Karpas-422 (cell line): ENCODE data around the gene ZNF516. TPM values are rescaled to one million over a fixed set of nuclear protein-coding genes. Genes with fewer than 3 reads are reported as not detected.

ENCODE experiments used
- DNase-seq: peaks from one replicate; pipeline ENCODE4 v3.0.0-alpha.2; 2015
- H2AFZ ChIP-seq: fragments of 200-600 bp; sonication (generic); 2 replicates; pipeline ENCODE4 v1.6.1; 2014; ENCODE audit warnings: antibody characterized with exemption, low read length, mixed read lengths
- H3K27ac ChIP-seq: fragments of 200-600 bp; sonication (generic); 2 replicates; pipeline ENCODE4 v1.5.1; 2014; ENCODE audit warnings: mild to moderate bottlenecking, low read length, moderate library complexity
- H3K27me3 ChIP-seq: fragments of 200-600 bp; sonication (generic); 2 replicates; pipeline ENCODE4 v1.6.1; 2014; ENCODE audit warnings: low read length, mixed read lengths
- H3K36me3 ChIP-seq: fragments of 200-600 bp; sonication (generic); 2 replicates; pipeline ENCODE4 v1.6.1; 2014; ENCODE audit warnings: low read length, mixed read lengths; ENCODE audit not compliant: insufficient read depth
- H3K4me1 ChIP-seq: fragments of 200-600 bp; sonication (generic); 2 replicates; pipeline ENCODE4 v1.6.1; 2014; ENCODE audit warnings: mild to moderate bottlenecking, low read length, mixed read lengths
- H3K4me2 ChIP-seq: fragments of 200-600 bp; sonication (generic); 2 replicates; pipeline ENCODE4 v1.6.1; 2014; ENCODE audit warnings: low read length, low read depth, mild to moderate bottlenecking; ENCODE audit not compliant: poor library complexity, severe bottlenecking
- H3K4me3 ChIP-seq: fragments of 200-600 bp; sonication (generic); 2 replicates; pipeline ENCODE4 v1.5.1; 2014; ENCODE audit warnings: mild to moderate bottlenecking, antibody characterized with exemption, low read length, mixed read lengths
- H3K79me2 ChIP-seq: fragments of 200-600 bp; sonication (generic); 2 replicates; pipeline ENCODE4 v1.6.1; 2014; ENCODE audit warnings: mild to moderate bottlenecking, low read length, mixed read lengths
- H3K9ac ChIP-seq: fragments of 200-600 bp; sonication (generic); 2 replicates; pipeline ENCODE4 v1.6.0; 2014; ENCODE audit warnings: low read length
- H3K9me2 ChIP-seq: fragments of 200-600 bp; sonication (generic), shearing (Covaris generic); replicated peaks from 2 replicates; pipeline ENCODE4 v1.6.0; 2014; ENCODE audit warnings: mild to moderate bottlenecking, low read length, moderate library complexity; ENCODE audit not compliant: insufficient read depth
- H3K9me3 ChIP-seq: fragments of 300-700, 200-600 bp; sonication (generic); 2 replicates; pipeline ENCODE4 v1.6.1; 2014; ENCODE audit warnings: low read length, mixed read lengths
- H4K20me1 ChIP-seq: fragments of 200-600 bp; sonication (generic); 2 replicates; pipeline ENCODE4 v1.6.1; 2014; ENCODE audit warnings: mild to moderate bottlenecking, antibody characterized with exemption, low read length, low read depth; ENCODE audit not compliant: insufficient read depth
- total RNA-seq: library from RNA; depleted of rRNA; stranded (reverse); fragments of >200 nt; shearing (Covaris generic); gene quantifications from 2 replicates; pipeline ENCODE4 v1.2.3, GENCODE V29; 2014; ENCODE audit warnings: low replicate concordance

Gene ZNF516
- total RNA-seq, 1 experiment from 2014 or later: 41.0 TPM

DNA sequence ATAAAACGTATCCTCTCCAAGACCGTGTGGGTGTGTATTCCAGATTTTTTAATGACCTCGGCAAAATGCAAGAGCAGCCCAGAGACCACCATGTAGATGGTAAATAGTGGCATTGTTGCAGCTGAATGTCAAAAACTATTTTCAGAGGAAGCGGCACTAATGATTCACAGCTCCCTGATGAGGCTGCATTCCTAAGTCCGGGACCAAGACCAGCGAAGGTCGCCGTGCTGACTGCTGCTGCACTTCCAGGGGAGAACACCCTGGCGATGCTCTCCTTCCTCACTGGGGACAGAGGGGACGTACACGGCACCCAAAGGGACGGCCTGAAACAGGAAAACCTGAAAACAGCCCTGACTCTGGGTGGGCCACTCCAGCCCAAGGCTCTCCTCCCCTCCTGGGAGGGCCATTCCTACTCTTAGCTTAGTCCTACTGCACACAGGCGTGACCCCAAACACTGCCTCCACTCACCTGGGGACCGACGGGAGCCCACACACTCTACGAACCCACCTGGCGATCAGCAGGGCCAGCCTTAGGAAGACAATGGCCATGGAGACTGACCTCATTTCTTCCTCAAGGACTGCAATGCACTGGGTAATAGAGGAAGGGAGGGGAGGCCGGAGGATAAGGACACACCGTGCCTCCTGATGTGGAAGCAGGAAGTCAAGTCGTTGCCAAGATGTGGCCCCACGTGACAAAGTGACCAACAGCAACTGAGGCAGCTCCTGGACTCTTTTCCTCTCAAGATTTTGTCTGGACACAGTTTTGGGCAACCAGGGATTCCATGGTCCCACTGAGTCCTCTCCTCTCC lies 82.8 kb downstream of the ZNF516 start:
- Histone ChIP-seq H3K4me3 (peak overlapping the region; percentile 39), H3K36me3 (0 out of 2 replicates have a peak, but pooled peaks cover 3% of the 10 kb centered on the region), H4K20me1 (peaks cover 47% of the 10 kb centered on the region), H3K9me3 (no peaks in the 10 kb centered on the region), H3K9ac (peak overlapping the region; percentile 34; the same call in 1 of the 2 replicates), H3K4me2 (peak overlapping the region; percentile 75), H3K27ac (peak overlapping the region; percentile 75), H2AFZ (no peak overlapping the region), H3K9me2 (no peaks in the 10 kb centered on the region), H3K27me3 (no peaks in the 10 kb centered on the region), H3K4me1 (peaks cover 72% of the 10 kb centered on the region), H3K79me2 (peaks cover 100% of the 10 kb centered on the region)
- no peak for DNase-seq

DNA sequence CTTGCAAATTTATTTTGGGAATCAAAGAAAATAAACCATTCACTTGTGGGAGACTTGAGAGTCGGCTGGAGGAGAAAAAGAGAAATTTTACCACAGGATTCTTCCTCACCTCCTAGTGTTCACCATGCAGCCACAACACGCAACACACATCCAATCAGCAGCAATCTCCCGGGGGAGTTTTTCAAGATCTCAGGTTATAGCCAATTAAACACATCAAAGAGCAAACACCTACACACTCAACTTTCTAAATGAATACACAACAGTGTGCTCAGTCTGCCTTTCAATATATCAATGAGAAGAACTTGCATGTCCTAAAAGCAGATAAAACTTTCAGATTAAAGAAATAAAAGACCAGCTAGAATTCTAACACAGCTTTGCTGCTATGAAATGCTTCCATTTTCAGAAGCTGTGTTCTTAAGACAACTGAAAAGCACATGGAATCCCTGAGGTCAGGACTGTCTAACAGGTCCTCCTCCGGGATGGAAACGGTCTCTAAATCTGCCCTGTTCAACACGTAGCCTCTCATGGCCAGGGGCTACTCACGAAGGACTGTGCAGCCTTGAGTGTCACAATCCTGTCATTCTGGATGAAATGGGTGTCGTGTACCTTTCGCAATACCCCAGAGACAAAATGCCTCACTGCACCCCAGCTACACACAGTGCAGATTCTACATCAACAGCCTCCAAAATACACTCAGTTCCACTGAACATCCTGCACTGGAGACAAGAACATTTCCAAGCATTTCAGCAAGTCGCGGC lies 84.2 kb downstream of the ZNF516 start:
- H3K9me3 ChIP-seq: no peaks in the 10 kb centered on the region
- H3K4me2 ChIP-seq: peak overlapping the region; percentile 75
- 0 out of 2 replicates have a peak, but pooled peaks cover 3% of the 10 kb centered on the region for H3K36me3 ChIP-seq
- peak; percentile 94 for DNase-seq
- H3K27me3 ChIP-seq: no peaks in the 10 kb centered on the region
- peaks cover 65% of the 10 kb centered on the region for H3K4me1 ChIP-seq
- peak overlapping the region; percentile 75 for H3K27ac ChIP-seq
- H2AFZ ChIP-seq: no peak overlapping the region
- H3K4me3 ChIP-seq: peak overlapping the region; percentile 39
- peak overlapping the region; percentile 34 for H3K9ac ChIP-seq
- no peaks in the 10 kb centered on the region for H3K9me2 ChIP-seq
- peaks cover 49% of the 10 kb centered on the region for H4K20me1 ChIP-seq
- H3K79me2 ChIP-seq: peaks cover 100% of the 10 kb centered on the region

DNA sequence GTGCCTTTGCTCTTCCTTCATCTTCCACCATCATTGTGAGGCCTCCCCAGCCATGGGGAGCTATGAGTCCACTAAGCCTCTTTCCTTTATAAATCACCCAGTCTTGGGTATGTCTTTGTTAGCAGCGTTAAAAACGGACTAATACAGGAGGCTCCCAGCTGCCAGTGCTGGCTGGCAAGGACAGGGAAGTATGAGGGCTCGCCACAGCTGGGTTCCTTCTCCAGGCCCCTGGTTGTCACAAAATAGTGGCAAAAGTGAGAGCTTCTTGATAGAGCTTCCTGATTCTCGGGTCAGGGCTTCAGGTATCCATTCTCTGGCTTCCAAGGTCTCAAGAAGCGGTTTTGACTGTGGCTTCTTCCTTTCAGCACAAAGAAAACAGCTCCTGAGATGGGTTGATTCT lies 85.0 kb downstream of the ZNF516 start:
- no peaks in the 10 kb centered on the region for H3K9me3 ChIP-seq
- no peak overlapping the region for H3K9ac ChIP-seq
- no peak overlapping the region for H2AFZ ChIP-seq
- H4K20me1 ChIP-seq: peaks cover 57% of the 10 kb centered on the region
- no peaks in the 10 kb centered on the region for H3K27me3 ChIP-seq
- H3K36me3 ChIP-seq: 0 out of 2 replicates have a peak, but pooled peaks cover 3% of the 10 kb centered on the region
- H3K9me2 ChIP-seq: no peaks in the 10 kb centered on the region
- H3K27ac ChIP-seq: 0 out of 2 replicates have a peak overlapping the region, but pooled peaks have one; percentile 75
- DNase-seq: no peak
- H3K4me2 ChIP-seq: no peak overlapping the region
- peaks cover 100% of the 10 kb centered on the region for H3K79me2 ChIP-seq
- no peak overlapping the region for H3K4me3 ChIP-seq
- peaks cover 58% of the 10 kb centered on the region for H3K4me1 ChIP-seq

DNA sequence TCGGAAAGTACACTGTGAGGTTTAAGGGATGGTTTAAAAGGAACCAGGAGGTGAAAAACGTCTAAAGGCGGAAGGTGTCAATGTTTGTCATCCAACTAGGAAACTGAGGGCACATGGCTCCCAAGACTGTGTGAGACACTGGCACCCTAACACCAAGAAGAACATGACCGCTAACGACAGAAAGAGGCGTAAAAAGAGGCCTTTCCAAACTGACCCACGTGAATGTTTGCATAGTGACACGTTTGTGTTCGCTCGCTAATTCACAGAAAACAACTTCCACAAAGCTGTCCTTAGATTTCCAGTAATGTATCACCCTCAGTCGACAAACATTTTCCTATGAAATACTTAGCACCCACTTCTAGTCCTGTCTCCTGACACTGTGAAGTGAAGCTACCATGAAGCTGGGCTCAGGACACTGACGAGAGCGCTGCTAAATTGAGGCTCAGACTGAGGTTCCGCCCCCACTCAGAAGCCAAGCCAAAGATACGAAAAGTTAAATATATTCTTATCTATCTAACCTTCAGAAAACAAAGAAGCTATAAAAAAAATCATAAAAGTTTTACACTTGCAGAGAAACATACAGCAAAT lies 86.5 kb downstream of the ZNF516 start:
- Histone ChIP-seq H2AFZ (no peak overlapping the region), H3K4me2 (no peak overlapping the region), H3K79me2 (peaks cover 100% of the 10 kb centered on the region), H3K36me3 (0 out of 2 replicates have a peak, but pooled peaks cover 3% of the 10 kb centered on the region), H3K4me3 (no peak overlapping the region), H3K4me1 (peaks cover 50% of the 10 kb centered on the region), H3K27me3 (no peaks in the 10 kb centered on the region), H3K9me2 (no peaks in the 10 kb centered on the region), H3K9me3 (no peaks in the 10 kb centered on the region), H4K20me1 (peaks cover 71% of the 10 kb centered on the region), H3K9ac (no peak overlapping the region), H3K27ac (peak overlapping the region; percentile 1; the same call in 1 of the 2 replicates)
- DNase-seq: no peak

DNA sequence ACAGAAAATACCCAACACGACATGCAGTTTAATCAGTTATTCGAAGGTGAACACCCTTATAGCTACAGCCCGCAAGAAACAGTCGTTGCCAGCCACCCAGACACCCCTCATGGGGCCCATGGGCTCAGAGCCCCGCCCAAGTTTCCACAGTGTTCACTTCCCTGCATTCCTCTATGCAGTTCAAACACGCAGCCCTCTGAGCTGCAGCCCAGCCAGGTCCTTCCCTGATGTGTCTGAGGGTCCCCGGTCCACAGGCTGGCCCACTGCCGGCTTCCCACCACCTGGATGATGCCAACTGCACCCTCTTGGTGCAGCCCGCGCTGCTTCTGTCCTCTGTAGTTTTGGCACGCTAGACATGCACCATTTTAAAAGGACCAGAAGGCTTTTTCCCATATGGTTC lies 87.4 kb downstream of the ZNF516 start:
- Histone ChIP-seq H4K20me1 (peaks cover 77% of the 10 kb centered on the region), H3K4me3 (no peak overlapping the region), H3K9ac (no peak overlapping the region), H3K9me2 (no peaks in the 10 kb centered on the region), H3K4me2 (no peak overlapping the region), H2AFZ (no peak overlapping the region), H3K36me3 (0 out of 2 replicates have a peak, but pooled peaks cover 3% of the 10 kb centered on the region), H3K79me2 (peaks cover 100% of the 10 kb centered on the region), H3K27ac (no peak overlapping the region), H3K4me1 (peaks cover 41% of the 10 kb centered on the region), H3K27me3 (no peaks in the 10 kb centered on the region), H3K9me3 (no peaks in the 10 kb centered on the region)
- no peak for DNase-seq

DNA sequence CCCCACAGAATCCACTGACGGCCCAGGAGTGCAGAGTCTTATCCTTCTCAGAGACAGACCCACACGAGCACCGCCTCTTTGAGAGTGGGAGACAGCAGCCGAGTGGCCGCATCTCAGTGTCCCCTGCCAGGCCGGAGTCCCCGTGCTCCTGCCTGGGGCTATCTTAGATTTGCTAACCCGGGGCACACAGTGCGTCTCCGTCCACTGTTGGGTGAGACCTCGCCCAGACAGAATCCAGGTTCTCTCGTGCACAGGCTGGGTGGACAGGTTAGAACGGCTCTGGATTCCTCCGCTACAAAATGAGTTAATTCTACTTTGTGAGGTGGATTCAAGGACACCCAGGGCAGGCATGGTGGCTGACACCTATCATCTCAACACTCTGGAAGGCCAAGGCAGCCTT lies 88.3 kb downstream of the ZNF516 start:
- Histone ChIP-seq H3K4me2 (no peak overlapping the region), H3K9ac (no peak overlapping the region), H3K27me3 (no peaks in the 10 kb centered on the region), H3K9me2 (no peaks in the 10 kb centered on the region), H3K36me3 (0 out of 2 replicates have a peak, but pooled peaks cover 3% of the 10 kb centered on the region), H3K9me3 (no peaks in the 10 kb centered on the region), H3K4me3 (no peak overlapping the region), H3K4me1 (peaks cover 32% of the 10 kb centered on the region), H3K27ac (no peak overlapping the region), H3K79me2 (peaks cover 100% of the 10 kb centered on the region), H4K20me1 (peaks cover 77% of the 10 kb centered on the region), H2AFZ (no peak overlapping the region)
- no peak for DNase-seq

- no peak overlapping the region for H3K4me2 ChIP-seq
- peak; percentile 95 for DNase-seq
- H2AFZ ChIP-seq: no peak overlapping the region
- H3K9me2 ChIP-seq: no peaks in the 10 kb centered on the region
- H3K27ac ChIP-seq: no peak overlapping the region
- H3K9me3 ChIP-seq: no peaks in the 10 kb centered on the region
- no peak overlapping the region for H3K9ac ChIP-seq
- peaks cover 29% of the 10 kb centered on the region for H3K4me1 ChIP-seq
- H3K4me3 ChIP-seq: no peak overlapping the region
- H4K20me1 ChIP-seq: peaks cover 77% of the 10 kb centered on the region
- peaks cover 100% of the 10 kb centered on the region for H3K79me2 ChIP-seq
- H3K36me3 ChIP-seq: 0 out of 2 replicates have a peak, but pooled peaks cover 3% of the 10 kb centered on the region
- no peaks in the 10 kb centered on the region for H3K27me3 ChIP-seq
Measured at GRCh38 chr18:76405681-76406356, 89.2 kb downstream of the ZNF516 start.
